ENCODE results near the gene WDFY1.

DNA sequence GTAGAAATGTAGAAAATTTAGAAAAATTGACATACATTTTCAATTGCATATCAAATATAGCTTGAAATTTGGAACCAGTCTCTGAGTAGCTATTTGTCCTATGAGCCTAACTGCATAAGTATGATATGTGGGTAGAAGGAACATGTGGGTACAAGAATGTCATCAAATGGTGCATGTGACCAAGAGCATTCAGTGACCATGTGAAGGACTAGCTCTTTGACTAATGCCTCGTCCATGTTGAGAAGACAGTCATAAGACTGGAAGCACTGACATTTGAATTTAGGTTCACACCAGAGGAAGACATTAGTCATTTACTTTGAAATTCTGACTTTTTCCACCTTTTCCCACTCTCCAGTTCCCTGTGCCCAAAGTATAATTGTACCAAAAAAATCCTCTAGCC is 24.7 kb upstream of the WDFY1 start:
- TF ChIP-seq POLR2AphosphoS5 (IDR thresholded peaks at IDR 0.05): no peak
- TF ChIP-seq, protein P1, sequence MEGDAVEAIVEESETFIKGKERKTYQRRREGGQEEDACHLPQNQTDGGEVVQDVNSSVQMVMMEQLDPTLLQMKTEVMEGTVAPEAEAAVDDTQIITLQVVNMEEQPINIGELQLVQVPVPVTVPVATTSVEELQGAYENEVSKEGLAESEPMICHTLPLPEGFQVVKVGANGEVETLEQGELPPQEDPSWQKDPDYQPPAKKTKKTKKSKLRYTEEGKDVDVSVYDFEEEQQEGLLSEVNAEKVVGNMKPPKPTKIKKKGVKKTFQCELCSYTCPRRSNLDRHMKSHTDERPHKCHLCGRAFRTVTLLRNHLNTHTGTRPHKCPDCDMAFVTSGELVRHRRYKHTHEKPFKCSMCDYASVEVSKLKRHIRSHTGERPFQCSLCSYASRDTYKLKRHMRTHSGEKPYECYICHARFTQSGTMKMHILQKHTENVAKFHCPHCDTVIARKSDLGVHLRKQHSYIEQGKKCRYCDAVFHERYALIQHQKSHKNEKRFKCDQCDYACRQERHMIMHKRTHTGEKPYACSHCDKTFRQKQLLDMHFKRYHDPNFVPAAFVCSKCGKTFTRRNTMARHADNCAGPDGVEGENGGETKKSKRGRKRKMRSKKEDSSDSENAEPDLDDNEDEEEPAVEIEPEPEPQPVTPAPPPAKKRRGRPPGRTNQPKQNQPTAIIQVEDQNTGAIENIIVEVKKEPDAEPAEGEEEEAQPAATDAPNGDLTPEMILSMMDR (IDR thresholded peaks at IDR 0.05): no peak
